ENCODE results near the gene FAF1.

- TF ChIP-seq CTCF (IDR thresholded peaks at IDR 0.05) (no peak), POLR2A (IDR thresholded peaks at IDR 0.05) (no peak)
These were observed 137.9 kb downstream of the FAF1 start for GRCh38 chr1:50822035-50822776.
